Measurements from ENCODE around the gene GSG1L. TPM values are rescaled to one million over a fixed set of nuclear protein-coding genes. Genes with fewer than 3 reads are reported as not detected.

The GSG1L gene
- total RNA-seq, 1 donor from 2014 or later = not detected

- Histone ChIP-seq H3K4me3 (ENCODE audit: low read depth, low read length) (no peak overlapping the region), H3K27me3 (ENCODE audit: control insufficient read depth, insufficient read depth, low read length) (no peaks in the 10 kb centered on the region), H3K36me3 (ENCODE audit: control insufficient read depth, insufficient read depth, low read length) (no peaks in the 10 kb centered on the region)
- DNase-seq (ENCODE audit: low read depth) = no peak
- TF ChIP-seq, protein P1, sequence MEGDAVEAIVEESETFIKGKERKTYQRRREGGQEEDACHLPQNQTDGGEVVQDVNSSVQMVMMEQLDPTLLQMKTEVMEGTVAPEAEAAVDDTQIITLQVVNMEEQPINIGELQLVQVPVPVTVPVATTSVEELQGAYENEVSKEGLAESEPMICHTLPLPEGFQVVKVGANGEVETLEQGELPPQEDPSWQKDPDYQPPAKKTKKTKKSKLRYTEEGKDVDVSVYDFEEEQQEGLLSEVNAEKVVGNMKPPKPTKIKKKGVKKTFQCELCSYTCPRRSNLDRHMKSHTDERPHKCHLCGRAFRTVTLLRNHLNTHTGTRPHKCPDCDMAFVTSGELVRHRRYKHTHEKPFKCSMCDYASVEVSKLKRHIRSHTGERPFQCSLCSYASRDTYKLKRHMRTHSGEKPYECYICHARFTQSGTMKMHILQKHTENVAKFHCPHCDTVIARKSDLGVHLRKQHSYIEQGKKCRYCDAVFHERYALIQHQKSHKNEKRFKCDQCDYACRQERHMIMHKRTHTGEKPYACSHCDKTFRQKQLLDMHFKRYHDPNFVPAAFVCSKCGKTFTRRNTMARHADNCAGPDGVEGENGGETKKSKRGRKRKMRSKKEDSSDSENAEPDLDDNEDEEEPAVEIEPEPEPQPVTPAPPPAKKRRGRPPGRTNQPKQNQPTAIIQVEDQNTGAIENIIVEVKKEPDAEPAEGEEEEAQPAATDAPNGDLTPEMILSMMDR (IDR thresholded peaks at IDR 0.05; ENCODE audit: insufficient read depth, low read length, poor library complexity, severe bottlenecking) = no peak
Measured at GRCh38 chr16:27749946-27750345, 313.6 kb downstream of the GSG1L start.

GRCh38 chr16:27749547-27749875, 314.0 kb downstream of the GSG1L start:
- no peak overlapping the region for H3K4me3 ChIP-seq (ENCODE audit: low read depth, low read length)
- DNase-seq (ENCODE audit: low read depth) = no peak
- TF ChIP-seq, protein P1 (IDR thresholded peaks at IDR 0.05; ENCODE audit: insufficient read depth, low read length, poor library complexity, severe bottlenecking) = no peak
- H3K27me3 ChIP-seq (ENCODE audit: control insufficient read depth, insufficient read depth, low read length) = no peaks in the 10 kb centered on the region
- no peaks in the 10 kb centered on the region for H3K36me3 ChIP-seq (ENCODE audit: control insufficient read depth, insufficient read depth, low read length)

- TF ChIP-seq, protein P1 (IDR thresholded peaks at IDR 0.05; ENCODE audit: insufficient read depth, low read length, poor library complexity, severe bottlenecking) = no peak
- H3K36me3 ChIP-seq (ENCODE audit: control insufficient read depth, insufficient read depth, low read length) = no peaks in the 10 kb centered on the region
- H3K27me3 ChIP-seq (ENCODE audit: control insufficient read depth, insufficient read depth, low read length) = no peaks in the 10 kb centered on the region
- H3K4me3 ChIP-seq (ENCODE audit: low read depth, low read length) = no peak overlapping the region
- DNase-seq (ENCODE audit: low read depth) = peak; percentile 85
Measured at GRCh38 chr16:27748868-27749546, 314.5 kb downstream of the GSG1L start.

- H3K36me3 ChIP-seq (ENCODE audit: control insufficient read depth, insufficient read depth, low read length) = no peaks in the 10 kb centered on the region
- no peak overlapping the region for H3K4me3 ChIP-seq (ENCODE audit: low read depth, low read length)
- TF ChIP-seq, protein P1 (IDR thresholded peaks at IDR 0.05; ENCODE audit: insufficient read depth, low read length, poor library complexity, severe bottlenecking) = no peak
- DNase-seq (ENCODE audit: low read depth) = no peak
- no peaks in the 10 kb centered on the region for H3K27me3 ChIP-seq (ENCODE audit: control insufficient read depth, insufficient read depth, low read length)
Measured at GRCh38 chr16:27747946-27748345, 315.6 kb downstream of the GSG1L start.

GRCh38 chr16:27746076-27746855, 317.2 kb downstream of the GSG1L start:
- Histone ChIP-seq H3K4me3 (ENCODE audit: low read depth, low read length) (no peak overlapping the region), H3K27me3 (ENCODE audit: control insufficient read depth, insufficient read depth, low read length) (no peaks in the 10 kb centered on the region), H3K36me3 (ENCODE audit: control insufficient read depth, insufficient read depth, low read length) (no peaks in the 10 kb centered on the region)
- TF ChIP-seq, protein P1 (IDR thresholded peaks at IDR 0.05; ENCODE audit: insufficient read depth, low read length, poor library complexity, severe bottlenecking) = no peak
- no peak for DNase-seq (ENCODE audit: low read depth)

Measured in kidney epithelial cell (primary cell).